Activated CD4-positive, alpha-beta T cell treated with anti-CD3 and anti-CD28 coated beads, Interleukin-2, amount 10 ng/mL, durations not matched to agents 7 days and 5 days (primary cell): Measurements from ENCODE around the gene MYO1G. TPM values are rescaled to one million over a fixed set of nuclear protein-coding genes. Genes with fewer than 3 reads are reported as not detected.
A peak's percentile ranks its signal among the peaks of the same experiment; 100 is the strongest.
"Not testable (repeated sequence)": the region's sequence is repeated elsewhere in the genome, so short reads cannot be mapped to it uniquely, and the experiment has no call there.

Experiments used
- CTCF ChIA-PET: fragments of 350-600 bp; sonication (Branson Sonifier 250); formaldehyde crosslinking; loops from one replicate; lab custom pipeline; 2021; ENCODE audit warnings: antibody characterized with exemption; lab: Charles Lee
- POLR2A ChIA-PET: fragments of 350-600 bp; sonication (Branson Sonifier 250); formaldehyde crosslinking; loops from one replicate; lab custom pipeline; 2021; ENCODE audit warnings: antibody characterized with exemption; lab: Charles Lee
- DNase-seq: peaks from one replicate; pipeline ENCODE4 v3.0.0-alpha.2; 2020
- H3K27ac Mint-ChIP-seq: one replicate; pipeline ENCODE4 v1.8.0; 2021; ENCODE audit warnings: mild to moderate bottlenecking, moderate library complexity, mixed read lengths
- H3K27me3 Mint-ChIP-seq: one replicate; pipeline ENCODE4 v1.8.0; 2021; ENCODE audit warnings: mixed read lengths
- H3K36me3 Mint-ChIP-seq: one replicate; pipeline ENCODE4 v1.8.0; 2021; ENCODE audit warnings: low read depth, mixed read lengths
- H3K4me1 Mint-ChIP-seq: one replicate; pipeline ENCODE4 v1.8.0; 2021; ENCODE audit warnings: mixed read lengths
- H3K4me3 Mint-ChIP-seq: one replicate; pipeline ENCODE4 v1.8.0; 2021; ENCODE audit warnings: mild to moderate bottlenecking, moderate library complexity, mixed read lengths
- H3K9me3 Mint-ChIP-seq: one replicate; pipeline ENCODE4 v1.8.0; 2021; ENCODE audit warnings: mixed read lengths
- total RNA-seq, 2 experiments: library from RNA; stranded (reverse); gene quantifications; one replicate each; pipeline ENCODE4 v1.2.3, GENCODE V29; 2021

Gene MYO1G
- total RNA-seq, 2 experiments from 2014 or later: 414 to 457 TPM

DNA sequence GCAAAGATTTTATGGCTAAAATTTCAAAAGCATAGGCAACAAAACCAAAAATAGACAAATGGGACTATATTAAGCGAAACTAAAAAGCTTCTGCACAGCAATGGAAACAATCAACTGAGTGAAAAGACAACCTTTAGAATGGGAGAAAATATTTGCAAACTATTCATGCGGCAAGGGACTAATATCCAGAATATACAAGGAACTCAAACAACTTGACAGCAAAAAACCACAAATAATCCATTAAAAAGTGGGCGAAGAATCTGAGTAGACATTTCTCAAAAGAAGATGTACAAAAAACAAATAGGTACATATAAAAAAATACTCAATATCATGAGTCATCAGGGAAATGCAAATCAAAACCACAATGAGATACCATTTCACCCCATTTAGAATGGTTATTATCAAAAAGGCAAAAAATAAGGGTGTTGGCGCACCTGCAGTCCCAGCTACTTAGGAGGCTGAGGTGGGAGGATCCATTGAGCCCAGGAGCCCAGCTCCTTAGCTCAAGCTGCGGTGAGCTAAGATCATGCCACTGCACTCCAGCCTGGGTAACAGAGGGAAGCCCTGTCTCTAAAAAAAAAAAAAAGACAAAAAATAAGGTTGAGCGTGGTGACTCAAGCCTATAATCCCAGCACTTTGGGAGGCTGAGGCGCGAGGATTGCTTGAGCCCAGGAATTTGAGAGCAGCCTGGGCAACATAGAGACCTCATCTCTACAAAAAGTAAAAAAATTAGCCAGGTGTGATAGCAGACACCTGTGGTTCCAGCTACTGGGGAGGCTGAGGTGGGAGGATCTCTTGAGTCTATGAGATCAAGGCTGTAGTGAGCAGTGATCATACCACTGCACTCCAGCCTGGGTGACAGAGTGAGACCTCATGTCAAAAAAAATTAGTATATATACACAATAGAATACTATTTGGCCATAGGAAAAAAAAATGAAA, 17.0 kb upstream of the MYO1G start:
- POLR2A ChIA-PET: interaction anchor here (0.6 kb wide), 1 partner anchor 17 kb away, joined by 3 read pairs; the partner anchor contains the start of gene MYO1G
- peak overlapping the region; percentile 80 for H3K27ac Mint-ChIP-seq
- H3K4me3 Mint-ChIP-seq: peak overlapping the region; percentile 23
- H3K36me3 Mint-ChIP-seq: peaks cover 16% of the 10 kb centered on the region
- CTCF ChIA-PET: interaction anchor here (0.6 to 2.0 kb wide), 5 partner anchors 8 to 120 kb away, joined by 3 to 6 read pairs (median 3); partner anchors contain the start of gene MYO1G
- peaks cover 49% of the 10 kb centered on the region for H3K4me1 Mint-ChIP-seq
- peaks cover 6% of the 10 kb centered on the region for H3K9me3 Mint-ChIP-seq
- no peak for DNase-seq
- H3K27me3 Mint-ChIP-seq: no peaks in the 10 kb centered on the region

DNA sequence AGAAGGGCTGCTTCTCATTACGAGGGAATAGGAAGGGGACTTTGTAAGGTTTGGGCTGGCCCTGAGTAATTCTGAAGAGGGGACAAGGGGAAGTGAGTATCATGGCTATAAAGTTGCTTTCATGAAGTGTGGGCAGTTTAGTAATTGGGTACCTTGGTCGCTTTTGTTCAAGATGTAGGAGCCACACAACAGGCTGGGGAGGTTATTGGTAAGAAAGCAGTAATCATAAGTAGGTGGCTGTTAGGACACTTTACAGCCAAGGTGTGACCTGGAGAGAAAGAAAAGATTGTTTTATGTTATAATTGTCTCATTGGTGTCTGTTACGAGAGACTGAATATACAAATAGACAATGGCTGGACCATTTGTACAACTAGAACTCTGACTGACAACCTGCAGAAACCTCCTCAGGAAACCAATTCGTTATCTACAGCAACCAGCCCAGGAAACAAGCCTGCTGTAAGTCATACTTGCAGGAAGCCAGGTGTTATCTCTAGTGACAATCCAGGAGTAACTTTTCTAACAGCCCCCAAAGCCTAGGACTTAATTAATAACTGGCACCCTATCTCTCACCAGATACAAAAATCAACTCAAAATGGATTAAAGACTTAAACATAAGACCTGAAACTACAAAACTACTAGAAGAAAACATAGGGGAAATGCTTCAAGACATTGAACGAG, 16.2 kb upstream of the MYO1G start:
- peaks cover 6% of the 10 kb centered on the region for H3K9me3 Mint-ChIP-seq
- H3K36me3 Mint-ChIP-seq: peaks cover 16% of the 10 kb centered on the region
- DNase-seq: peak; percentile 26
- POLR2A ChIA-PET: no interaction called here
- peak overlapping the region; percentile 23 for H3K4me3 Mint-ChIP-seq
- peaks cover 52% of the 10 kb centered on the region for H3K4me1 Mint-ChIP-seq
- H3K27ac Mint-ChIP-seq: peak overlapping the region; percentile 80
- CTCF ChIA-PET: interaction anchor here (0.9 to 1.7 kb wide), 4 partner anchors 10 to 41 kb away, joined by 3 to 5 read pairs (median 3); partner anchors contain the start of gene MYO1G
- no peaks in the 10 kb centered on the region for H3K27me3 Mint-ChIP-seq

DNA sequence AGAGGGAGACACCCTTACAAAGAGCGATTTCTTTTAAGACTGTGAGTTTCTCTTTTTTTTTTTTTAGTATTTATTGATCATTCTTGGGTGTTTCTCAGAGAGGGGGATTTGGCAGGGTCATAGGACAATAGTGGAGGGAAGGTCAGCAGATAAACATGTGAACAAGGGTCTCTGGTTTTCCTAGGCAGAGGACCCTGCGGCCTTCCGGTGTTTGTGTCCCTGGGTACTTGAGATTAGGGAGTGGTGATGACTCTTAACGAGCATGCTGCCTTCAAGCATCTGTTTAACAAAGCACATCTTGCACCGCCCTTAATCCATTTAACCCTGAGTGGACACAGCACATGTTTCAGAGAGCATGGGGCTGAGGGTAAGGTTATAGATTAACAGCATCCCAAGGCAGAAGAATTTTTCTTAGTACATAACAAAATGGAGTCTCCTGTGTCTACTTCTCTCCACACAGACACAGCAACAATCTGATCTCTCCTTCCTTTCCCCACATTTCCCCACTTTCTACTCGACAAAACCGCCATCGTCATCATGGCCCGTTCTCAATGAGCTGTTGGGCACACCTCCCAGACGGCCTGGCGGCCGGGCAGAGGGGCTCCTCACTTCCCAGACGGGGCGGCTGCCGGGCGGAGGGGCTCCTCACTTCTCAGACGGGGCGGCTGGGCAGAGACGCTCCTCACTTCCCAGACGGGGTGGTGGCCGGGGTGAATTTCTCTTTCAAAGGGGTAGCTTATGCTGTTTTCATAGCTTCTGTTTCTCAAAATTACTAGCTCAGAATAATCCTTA, 13.4 kb upstream of the MYO1G start:
- Mint-ChIP-seq H3K36me3 (peaks cover 17% of the 10 kb centered on the region), H3K27ac (peak overlapping the region; percentile 46), H3K4me1 (peaks cover 58% of the 10 kb centered on the region)
- POLR2A ChIA-PET, H3K27me3 Mint-ChIP-seq, H3K4me3 Mint-ChIP-seq, DNase-seq, H3K9me3 Mint-ChIP-seq: not testable (repeated sequence)
- CTCF ChIA-PET: interaction anchor here (0.8 to 1.3 kb wide), 6 partner anchors 9 to 107 kb away, joined by 3 to 5 read pairs (median 4); no protein-coding TSS in a partner anchor

DNA sequence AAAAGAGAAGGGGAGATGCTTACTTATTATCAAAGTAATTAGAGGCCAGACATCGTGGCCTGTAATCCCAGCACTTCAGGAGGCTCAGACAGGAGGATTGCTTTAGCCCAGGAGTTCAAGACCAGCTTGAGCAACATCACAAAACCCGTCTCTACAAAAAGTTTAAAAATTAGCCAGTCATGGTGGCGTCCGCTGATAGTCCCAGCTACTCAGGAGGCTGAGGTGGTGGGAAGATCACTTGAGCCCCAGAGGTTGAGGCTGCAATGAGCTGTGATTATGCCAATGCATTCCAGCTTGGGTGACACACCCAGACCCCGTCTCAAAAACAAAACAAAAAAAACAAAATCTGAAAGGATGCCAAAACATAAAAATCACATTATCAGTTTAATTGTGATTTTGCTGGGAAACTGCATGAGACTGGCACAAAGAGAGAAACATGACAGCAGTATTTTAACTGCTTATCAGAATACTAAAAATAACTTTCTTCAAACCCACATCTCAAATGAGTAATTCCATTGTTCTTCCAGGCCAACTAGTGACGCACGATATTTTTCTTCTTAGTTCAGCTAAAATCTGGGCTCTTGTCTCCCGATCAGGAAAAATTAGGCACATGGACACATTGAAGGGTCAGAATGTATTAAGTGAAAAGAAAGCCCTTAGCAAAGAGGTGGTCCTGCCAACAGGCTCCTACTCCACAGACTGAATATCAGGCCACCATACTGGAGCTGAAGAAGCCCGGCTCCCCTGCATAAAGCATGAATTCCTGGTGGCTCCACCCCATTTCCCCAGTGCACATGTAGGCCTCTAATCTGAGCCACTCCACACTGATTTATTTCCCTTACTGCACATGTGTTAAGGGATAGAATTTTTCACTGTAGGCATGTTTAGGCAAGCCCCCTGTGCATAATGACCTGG, 11.6 kb upstream of the MYO1G start:
- no peak for DNase-seq
- CTCF ChIA-PET: interaction anchor here (1.0 to 1.9 kb wide), 5 partner anchors 9 to 145 kb away, joined by 3 to 8 read pairs (median 5); partner anchors contain the start of gene CCM2
- POLR2A ChIA-PET: no interaction called here
- Mint-ChIP-seq H3K27ac (no peak overlapping the region), H3K27me3 (no peaks in the 10 kb centered on the region), H3K36me3 (peaks cover 23% of the 10 kb centered on the region), H3K4me1 (peaks cover 49% of the 10 kb centered on the region), H3K9me3 (peaks cover 5% of the 10 kb centered on the region), H3K4me3 (no peak overlapping the region)

DNA sequence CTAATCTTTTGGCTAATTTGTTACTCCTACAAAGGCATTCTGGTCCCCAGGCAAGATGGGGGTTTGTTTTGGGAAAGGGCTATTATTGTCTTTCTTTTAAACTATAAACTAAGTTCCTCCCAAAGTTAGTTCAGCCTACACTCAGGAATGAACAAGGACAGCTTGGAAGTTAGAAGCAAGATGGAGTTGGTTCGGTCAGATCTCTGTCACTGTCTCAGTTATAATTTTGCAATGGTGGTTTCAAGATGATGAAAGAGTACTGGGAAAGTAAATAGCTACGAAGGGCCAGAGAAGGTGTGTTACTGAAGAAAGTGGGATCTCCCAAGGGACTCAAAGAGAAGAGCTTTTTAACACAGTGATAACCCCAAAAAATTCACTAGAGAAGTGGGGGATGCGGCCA, 10.3 kb upstream of the MYO1G start:
- Mint-ChIP-seq H3K36me3 (peaks cover 29% of the 10 kb centered on the region), H3K4me3 (no peak overlapping the region), H3K27me3 (no peaks in the 10 kb centered on the region), H3K4me1 (peaks cover 49% of the 10 kb centered on the region), H3K27ac (no peak overlapping the region), H3K9me3 (peaks cover 3% of the 10 kb centered on the region)
- no peak for DNase-seq
- ChIA-PET POLR2A (interaction anchor here (1.0 kb wide), 1 partner anchor 9 kb away, joined by 3 read pairs; no protein-coding TSS in a partner anchor), CTCF (interaction anchor here (0.5 to 1.9 kb wide), 5 partner anchors 8 to 437 kb away, joined by 3 to 8 read pairs (median 4); partner anchors contain the start of gene CCM2)

DNA sequence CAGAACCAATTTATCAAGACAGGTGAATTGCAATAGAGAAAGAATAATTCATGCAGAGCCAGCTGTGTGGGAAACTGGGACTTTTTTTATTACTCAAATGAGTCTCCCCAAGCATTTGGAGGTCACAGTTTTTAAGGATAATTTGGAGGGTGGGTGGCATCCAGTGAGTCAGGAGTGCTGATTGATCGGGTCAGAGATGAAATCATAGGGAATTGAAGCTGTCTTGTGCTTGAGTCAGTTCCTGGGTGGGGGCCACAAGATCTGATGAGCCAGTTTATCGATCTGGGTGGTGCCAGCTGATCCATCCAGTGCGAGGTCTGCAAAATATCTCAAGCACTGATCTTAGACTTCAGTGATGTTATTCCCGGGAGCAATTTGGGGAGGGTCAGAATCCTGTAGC, 9.9 kb upstream of the MYO1G start:
- CTCF ChIA-PET: interaction anchor here (0.7 to 1.9 kb wide), 5 partner anchors 8 to 19 kb away, joined by 3 to 8 read pairs (median 4); partner anchors contain the start of gene CCM2
- Mint-ChIP-seq H3K27me3 (no peaks in the 10 kb centered on the region), H3K9me3 (peaks cover 3% of the 10 kb centered on the region), H3K36me3 (peaks cover 33% of the 10 kb centered on the region), H3K27ac (no peak overlapping the region), H3K4me3 (no peak overlapping the region), H3K4me1 (peaks cover 54% of the 10 kb centered on the region)
- POLR2A ChIA-PET: interaction anchor here (1.0 kb wide), 1 partner anchor 9 kb away, joined by 3 read pairs; no protein-coding TSS in a partner anchor
- DNase-seq: no peak

DNA sequence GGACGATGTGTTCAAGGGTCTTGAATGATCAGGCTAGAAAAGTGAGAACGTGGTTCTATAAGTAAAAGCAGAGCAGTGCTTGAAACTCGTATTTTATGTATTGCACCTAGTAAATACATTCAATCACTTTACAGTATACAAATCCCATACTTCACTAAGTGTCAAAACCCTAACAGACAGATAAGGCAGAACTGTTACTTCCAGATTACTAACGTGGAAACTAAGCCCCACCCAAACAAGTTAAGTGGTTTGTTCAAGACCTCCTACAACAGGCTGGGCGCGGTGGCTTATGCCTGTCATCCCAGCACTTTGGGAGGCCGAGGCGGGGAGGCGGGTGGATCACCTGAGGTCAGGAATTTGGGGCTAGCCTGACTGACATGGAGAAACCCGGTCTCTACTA, 9.2 kb upstream of the MYO1G start:
- peaks cover 3% of the 10 kb centered on the region for H3K9me3 Mint-ChIP-seq
- H3K27ac Mint-ChIP-seq: peak overlapping the region; percentile 27
- H3K36me3 Mint-ChIP-seq: peaks cover 39% of the 10 kb centered on the region
- peaks cover 57% of the 10 kb centered on the region for H3K4me1 Mint-ChIP-seq
- H3K4me3 Mint-ChIP-seq: peak overlapping the region; percentile 97
- no peaks in the 10 kb centered on the region for H3K27me3 Mint-ChIP-seq
- ChIA-PET POLR2A (interaction anchor here (0.8 kb wide), 1 partner anchor 11 kb away, joined by 3 read pairs; no protein-coding TSS in a partner anchor), CTCF (interaction anchor here (0.7 to 1.3 kb wide), 4 partner anchors 9 to 19 kb away, joined by 3 to 7 read pairs (median 5); no protein-coding TSS in a partner anchor)
- no peak for DNase-seq

DNA sequence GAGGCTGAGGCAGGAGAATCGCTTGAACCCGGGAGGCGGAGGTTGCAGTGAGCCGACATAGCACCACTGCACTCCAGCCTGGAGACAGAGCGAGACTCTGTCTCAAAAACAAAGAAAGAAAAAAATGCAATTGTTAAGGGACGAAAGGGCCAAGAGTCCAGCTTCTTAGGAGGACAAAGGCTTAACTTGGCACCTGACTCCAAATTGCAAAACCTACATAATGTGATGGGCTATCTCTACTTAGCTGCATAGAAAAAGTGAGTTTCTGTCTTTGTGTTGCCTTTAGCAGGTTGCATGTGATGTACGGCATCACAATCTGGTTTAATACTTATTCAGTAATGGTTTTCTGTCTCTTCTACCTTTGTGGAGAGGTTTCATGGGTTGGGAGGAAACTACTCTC, 8.6 kb upstream of the MYO1G start:
- no peaks in the 10 kb centered on the region for H3K9me3 Mint-ChIP-seq
- no peak for DNase-seq
- ChIA-PET POLR2A (interaction anchor here (0.7 to 0.8 kb wide), 2 partner anchors 10 kb away, joined by 3 read pairs; no protein-coding TSS in a partner anchor), CTCF (interaction anchor here (0.9 to 1.1 kb wide), 2 partner anchors 10 to 15 kb away, joined by 3 to 6 read pairs; no protein-coding TSS in a partner anchor)
- H3K4me3 Mint-ChIP-seq: peak overlapping the region; percentile 97
- peaks cover 58% of the 10 kb centered on the region for H3K4me1 Mint-ChIP-seq
- no peaks in the 10 kb centered on the region for H3K27me3 Mint-ChIP-seq
- H3K36me3 Mint-ChIP-seq: peaks cover 39% of the 10 kb centered on the region
- H3K27ac Mint-ChIP-seq: peak overlapping the region; percentile 99

DNA sequence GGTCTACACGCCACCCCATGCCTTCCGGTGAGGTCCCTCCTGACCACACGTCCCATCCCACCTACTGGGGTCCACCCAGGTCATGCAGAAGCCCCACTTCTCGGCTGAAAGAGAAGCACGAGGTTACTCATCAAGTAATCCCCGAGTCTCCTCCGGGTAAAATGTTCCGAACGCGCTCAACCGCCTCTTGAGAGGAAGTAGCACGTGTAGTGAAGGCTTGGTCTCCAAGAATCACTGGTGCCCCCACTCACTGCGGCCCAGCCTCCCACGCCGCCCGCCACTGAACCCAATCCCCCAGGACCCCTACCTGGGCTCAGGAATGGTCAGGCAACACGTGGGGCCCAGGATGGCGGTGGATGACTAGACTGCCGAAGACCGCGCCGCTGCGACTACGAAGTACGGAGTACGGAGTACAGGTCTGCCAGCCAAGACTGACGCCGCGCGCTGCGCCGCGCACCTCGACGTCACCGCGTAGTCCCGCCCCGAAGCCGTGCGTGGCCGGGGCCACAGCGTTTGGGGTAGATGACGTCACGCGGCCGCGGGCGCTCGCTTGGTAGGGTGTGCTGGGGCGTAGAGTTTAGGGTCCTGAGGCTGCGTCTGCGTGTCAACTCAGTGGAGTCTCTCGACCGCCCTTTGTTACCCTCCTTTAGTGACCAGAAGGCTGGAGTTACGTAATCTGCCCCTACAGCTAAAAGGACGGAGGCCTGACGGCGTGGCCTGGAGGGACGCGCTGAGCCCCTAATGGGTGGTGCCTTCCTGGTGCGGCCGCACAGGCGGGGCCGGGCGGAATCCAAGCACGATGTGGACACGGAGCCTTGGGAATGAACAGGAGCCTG, 7.6 kb upstream of the MYO1G start:
- Mint-ChIP-seq H3K4me3 (peak overlapping the region; percentile 97), H3K36me3 (peaks cover 49% of the 10 kb centered on the region), H3K4me1 (peaks cover 68% of the 10 kb centered on the region), H3K9me3 (no peaks in the 10 kb centered on the region), H3K27me3 (no peaks in the 10 kb centered on the region), H3K27ac (peak overlapping the region; percentile 99)
- ChIA-PET POLR2A (interaction anchor here (0.7 kb wide), 1 partner anchor 11 kb away, joined by 3 read pairs; no protein-coding TSS in a partner anchor), CTCF (interaction anchor here (0.7 to 1.1 kb wide), 2 partner anchors 11 to 244 kb away, joined by 3 to 6 read pairs; no protein-coding TSS in a partner anchor)
- DNase-seq: peak; percentile 96

DNA sequence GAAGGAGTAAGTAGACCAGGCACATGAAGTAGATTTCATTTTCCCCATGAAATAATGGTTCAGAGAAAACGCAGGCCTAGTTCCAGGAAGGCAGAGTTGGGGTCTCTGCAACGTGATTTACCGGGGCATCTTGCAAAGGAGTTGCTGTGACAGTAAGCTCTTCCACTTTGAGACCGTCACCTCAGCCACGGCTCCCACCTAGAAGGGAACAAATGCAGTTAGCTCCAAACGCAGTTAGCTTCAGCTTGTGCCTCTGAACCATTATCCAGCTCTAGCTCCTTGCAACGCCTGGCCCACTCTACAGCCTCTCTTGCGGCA, 7.0 kb upstream of the MYO1G start:
- peak overlapping the region; percentile 99 for H3K27ac Mint-ChIP-seq
- DNase-seq: no peak
- ChIA-PET POLR2A (no interaction called here), CTCF (interaction anchor here (0.7 to 1.0 kb wide), 2 partner anchors 9 to 244 kb away, joined by 3 read pairs; no protein-coding TSS in a partner anchor)
- no peaks in the 10 kb centered on the region for H3K27me3 Mint-ChIP-seq
- H3K4me3 Mint-ChIP-seq: peak overlapping the region; percentile 97
- peaks cover 73% of the 10 kb centered on the region for H3K4me1 Mint-ChIP-seq
- peaks cover 53% of the 10 kb centered on the region for H3K36me3 Mint-ChIP-seq
- H3K9me3 Mint-ChIP-seq: no peaks in the 10 kb centered on the region
